Suprapubic skin (tissue), 4 donors: ENCODE measurements around the gene NTPCR. TPM values are rescaled to one million over a fixed set of nuclear protein-coding genes. Genes with fewer than 3 reads are reported as not detected.

Source experiments
- DNase-seq, 2 donors: peaks; one replicate each; pipeline ENCODE4 v3.0.0-alpha.2; 2019; ENCODE audit warnings: low spot score in 2 of 2
- H3K27ac ChIP-seq: fragments of 200-600 bp; sonication (generic); one replicate; pipeline ENCODE4 v1.5.1; 2019
- H3K27me3 ChIP-seq: fragments of 200-600 bp; sonication (generic); one replicate; pipeline ENCODE4 v1.5.1; 2019
- H3K36me3 ChIP-seq: fragments of 200-600 bp; sonication (generic); one replicate; pipeline ENCODE4 v1.5.1; 2019
- H3K4me1 ChIP-seq: fragments of 200-600 bp; sonication (generic); one replicate; pipeline ENCODE4 v1.5.1; 2019
- H3K4me3 ChIP-seq: fragments of 200-600 bp; sonication (generic); one replicate; pipeline ENCODE4 v1.5.1; 2019; ENCODE audit warnings: mild to moderate bottlenecking
- H3K9me3 ChIP-seq: fragments of 200-600 bp; sonication (generic); one replicate; pipeline ENCODE4 v1.5.1; 2019
- CTCF ChIP-seq, 2 donors: fragments of 200-600 bp in 1 of 2; fragments of 450-650 bp in 1 of 2; sonication (generic) in 1 of 2; IDR thresholded peaks; one replicate each; pipeline ENCODE4 v1.5.1; 2016 to 2019; ENCODE audit warnings: antibody characterized with exemption in 2 of 2, mild to moderate bottlenecking in 1 of 2, moderate library complexity in 1 of 2
- EP300 ChIP-seq: sonication (generic); formaldehyde crosslinking; IDR thresholded peaks from one replicate; pipeline ENCODE4 v1.6.1; 2017; ENCODE audit warnings: antibody characterized with exemption
- POLR2A ChIP-seq, 2 donors: fragments of 450-650 bp; IDR thresholded peaks; one replicate each; pipeline ENCODE4 v1.6.1; 2017; ENCODE audit warnings: antibody characterized with exemption in 2 of 2, mild to moderate bottlenecking in 2 of 2, moderate library complexity in 2 of 2
- POLR2AphosphoS5 ChIP-seq, 3 donors: sonication (generic); formaldehyde crosslinking; IDR thresholded peaks; one replicate each; pipeline ENCODE4 v1.6.1; 2017; ENCODE audit warnings: antibody characterized with exemption in 3 of 3
- WGBS: methylation state at CpG from one replicate; pipeline ENCODE4 v1.1.5; 2018; 5-methylcytosine and 5-hydroxymethylcytosine counted together
- total RNA-seq, 4 donors: library from RNA; depleted of rRNA; stranded (reverse); fragments of >200 nt; gene quantifications; one replicate each; pipeline ENCODE4 v1.1.0, GENCODE V29; 2016

The NTPCR gene
- total RNA-seq, 4 donors from 2014 or later: 18.6 to 35.9 (median 28.4) TPM

- H3K36me3 ChIP-seq: no peaks in the 10 kb centered on the region
- WGBS: 81% methylated on average over 4 of the region's 4 CpGs
These were observed 46.3 kb upstream of the NTPCR start for GRCh38 chr1:232904131-232904530.

GRCh38 chr1:232904566-232904965, 45.8 kb upstream of the NTPCR start:
- no peak for TF ChIP-seq CTCF (IDR thresholded peaks at IDR 0.05)
- no peak for TF ChIP-seq POLR2A (IDR thresholded peaks at IDR 0.05)
- TF ChIP-seq EP300: no peak
- no peak for TF ChIP-seq POLR2AphosphoS5 (IDR thresholded peaks at IDR 0.05)
- Histone ChIP-seq H3K4me1 (no peaks in the 10 kb centered on the region), H3K9me3 (no peaks in the 10 kb centered on the region), H3K27me3 (no peaks in the 10 kb centered on the region), H3K4me3 (no peak overlapping the region), H3K36me3 (no peaks in the 10 kb centered on the region), H3K27ac (no peak overlapping the region)
- WGBS: 38% methylated on average over 1 of the region's 1 CpG
- DNase-seq: no peak

More at GRCh38 chr1:232904131-232904530, 46.3 kb upstream of the NTPCR start:
- H3K9me3 ChIP-seq: no peaks in the 10 kb centered on the region
- no peaks in the 10 kb centered on the region for H3K27me3 ChIP-seq
- no peak overlapping the region for H3K27ac ChIP-seq
- TF ChIP-seq POLR2AphosphoS5 (IDR thresholded peaks at IDR 0.05) (no peak), CTCF (IDR thresholded peaks at IDR 0.05) (no peak), EP300 (no peak), POLR2A (IDR thresholded peaks at IDR 0.05) (no peak)
- H3K4me3 ChIP-seq: no peak overlapping the region
- no peak for DNase-seq
- H3K4me1 ChIP-seq: no peaks in the 10 kb centered on the region

GRCh38 chr1:232905331-232906034, 44.9 kb upstream of the NTPCR start:
- Histone ChIP-seq H3K27me3 (no peaks in the 10 kb centered on the region), H3K27ac (no peak overlapping the region), H3K4me3 (no peak overlapping the region), H3K9me3 (no peaks in the 10 kb centered on the region), H3K36me3 (no peaks in the 10 kb centered on the region), H3K4me1 (no peaks in the 10 kb centered on the region)
- DNase-seq: no peak
- 78% methylated on average over 4 of the region's 4 CpGs for WGBS
- TF ChIP-seq POLR2AphosphoS5 (IDR thresholded peaks at IDR 0.05) (no peak), POLR2A (IDR thresholded peaks at IDR 0.05) (no peak), EP300 (no peak), CTCF (IDR thresholded peaks at IDR 0.05) (no peak)

- Histone ChIP-seq H3K4me3 (no peak overlapping the region), H3K9me3 (no peaks in the 10 kb centered on the region), H3K36me3 (no peaks in the 10 kb centered on the region), H3K27ac (no peak overlapping the region), H3K27me3 (no peaks in the 10 kb centered on the region), H3K4me1 (no peaks in the 10 kb centered on the region)
- no peak for DNase-seq
- 92% methylated on average over 6 of the region's 6 CpGs for WGBS
- no peak for TF ChIP-seq CTCF (IDR thresholded peaks at IDR 0.05)
- no peak for TF ChIP-seq POLR2AphosphoS5 (IDR thresholded peaks at IDR 0.05)
- TF ChIP-seq POLR2A (IDR thresholded peaks at IDR 0.05): no peak
- TF ChIP-seq EP300: no peak
These were observed 44.0 kb upstream of the NTPCR start for GRCh38 chr1:232906441-232906840.

GRCh38 chr1:232908831-232909230, 41.6 kb upstream of the NTPCR start:
- Histone ChIP-seq H3K4me3 (no peak overlapping the region), H3K27me3 (no peaks in the 10 kb centered on the region), H3K27ac (no peak overlapping the region), H3K36me3 (no peaks in the 10 kb centered on the region), H3K4me1 (no peaks in the 10 kb centered on the region), H3K9me3 (no peaks in the 10 kb centered on the region)
- WGBS: 96% methylated on average over 7 of the region's 7 CpGs
- TF ChIP-seq EP300 (no peak), POLR2AphosphoS5 (IDR thresholded peaks at IDR 0.05) (no peak), POLR2A (IDR thresholded peaks at IDR 0.05) (no peak), CTCF (IDR thresholded peaks at IDR 0.05) (no peak)
- no peak for DNase-seq
